Fibroblast of lung (primary cell): ENCODE measurements around the gene GADD45G. TPM values are rescaled to one million over a fixed set of nuclear protein-coding genes. Genes with fewer than 3 reads are reported as not detected.
A peak's percentile ranks its signal among the peaks of the same experiment; 100 is the strongest.

Experiments used
- DNase-seq, 2 donors: peaks; one replicate each; pipeline versions ENCODE4 v3.0.0 to v3.0.0-alpha.2; 2010; ENCODE audit warnings: low read depth in 2 of 2
- H2AFZ ChIP-seq: 2 replicates; pipeline ENCODE4 v1.5.1; 2012; ENCODE audit warnings: low read length, control low read depth, inconsistent platforms
- H3K27ac ChIP-seq: 2 replicates; pipeline ENCODE4 v1.5.1; 2011; ENCODE audit warnings: low read length, control low read depth; ENCODE audit not compliant: insufficient read depth
- H3K27me3 ChIP-seq: 2 replicates; pipeline ENCODE4 v1.5.1; 2011; ENCODE audit warnings: mild to moderate bottlenecking, low read length; ENCODE audit not compliant: control insufficient read depth, insufficient read depth
- H3K36me3 ChIP-seq: 2 replicates; pipeline ENCODE4 v1.5.1; 2011; ENCODE audit warnings: low read length; ENCODE audit not compliant: control insufficient read depth, insufficient read depth
- H3K4me1 ChIP-seq: 2 replicates; pipeline ENCODE4 v1.5.1; 2011; ENCODE audit warnings: low read length; ENCODE audit not compliant: control insufficient read depth, insufficient read depth; ENCODE audit errors: extremely low read depth
- H3K4me2 ChIP-seq: 2 replicates; pipeline ENCODE4 v1.5.1; 2011; ENCODE audit warnings: low read length, control low read depth; ENCODE audit not compliant: insufficient read depth; ENCODE audit errors: extremely low read depth
- H3K4me3 ChIP-seq, 4 experiments: fragments of 200-600 bp in 1 of 4; sonication (generic) in 1 of 4; replicated peaks in 1 of 4; 2 replicates each; pipeline ENCODE4 v1.5.1; 2011 to 2016; ENCODE audit warnings: low read length in 4 of 4, low read depth in 3 of 4, mild to moderate bottlenecking in 3 of 4, control low read depth in 2 of 4, inconsistent platforms in 1 of 4, mixed read lengths in 1 of 4; ENCODE audit not compliant: insufficient read depth in 1 of 4; ENCODE audit errors: control extremely low read depth in 1 of 4
- H3K79me2 ChIP-seq: 2 replicates; pipeline ENCODE4 v1.5.1; 2012; ENCODE audit warnings: mild to moderate bottlenecking, low read length, inconsistent platforms; ENCODE audit not compliant: control insufficient read depth, insufficient read depth
- H3K9ac ChIP-seq: 2 replicates; pipeline ENCODE4 v1.5.1; 2011; ENCODE audit warnings: mild to moderate bottlenecking, low read length, control low read depth; ENCODE audit not compliant: insufficient read depth
- H3K9me3 ChIP-seq: 2 replicates; pipeline ENCODE4 v1.5.1; 2012; ENCODE audit warnings: low read depth, low read length; ENCODE audit not compliant: control insufficient read depth, insufficient read depth
- H4K20me1 ChIP-seq: 2 replicates; pipeline ENCODE4 v1.5.1; 2011; ENCODE audit warnings: low read length; ENCODE audit not compliant: control insufficient read depth, insufficient read depth; ENCODE audit errors: extremely low read depth
- CTCF ChIP-seq, 2 donors: IDR thresholded peaks in 1 of 2; conservative IDR thresholded peaks in 1 of 2; 1 replicate in 1 of 2; 2 replicates in 1 of 2; pipeline ENCODE4 v1.5.1; 2011 to 2012; ENCODE audit warnings: low read length in 2 of 2, control low read depth in 1 of 2, inconsistent platforms in 1 of 2, low read depth in 1 of 2, mild to moderate bottlenecking in 1 of 2
- EZH2 ChIP-seq: IDR thresholded peaks from 2 replicates; pipeline ENCODE4 v1.5.1; 2012; ENCODE audit warnings: low read length, control low read depth, mild to moderate bottlenecking; ENCODE audit errors: missing control alignments
- polyA minus RNA-seq: library from RNA; depleted of rRNA, polyadenylated mRNA; stranded (reverse); fragments of >200 nt; gene quantifications from 2 replicates; pipeline ENCODE4 v1.2.3, GENCODE V29; 2011; ENCODE audit warnings: low replicate concordance
- polyA plus RNA-seq, 2 donors: library from polyadenylated mRNA; depleted of rRNA in 1 of 2; stranded (reverse) in 1 of 2; unstranded in 1 of 2; fragments of >200 nt; gene quantifications; 2 replicates each; pipeline ENCODE4 v1.2.1, GENCODE V29; 2011 to 2012; ENCODE audit warnings: missing spikeins in 1 of 2
- total RNA-seq: library from RNA; depleted of rRNA; stranded (reverse); fragments of >200 nt; gene quantifications from 2 replicates; pipeline ENCODE4 v1.2.1, GENCODE V29; 2014

Gene GADD45G, protein sequence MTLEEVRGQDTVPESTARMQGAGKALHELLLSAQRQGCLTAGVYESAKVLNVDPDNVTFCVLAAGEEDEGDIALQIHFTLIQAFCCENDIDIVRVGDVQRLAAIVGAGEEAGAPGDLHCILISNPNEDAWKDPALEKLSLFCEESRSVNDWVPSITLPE
- 2.3 and 3.5 TPM in 2 replicates for total RNA-seq
- 0.23 TPM in 1 of 2 replicates, not detected in the other for polyA plus RNA-seq
- polyA plus RNA-seq (2012) = 0.41 and 0.91 TPM in 2 replicates
- not detected in 2 replicates for polyA minus RNA-seq

- Histone ChIP-seq H3K4me3 (peak within 1 kb of the TSS; percentile 10 to 62 (median 38)), H4K20me1 (no peaks in the 10 kb centered on the region), H3K4me2 (peak within 1 kb of the TSS; percentile 86), H3K36me3 (no peaks in the 10 kb centered on the region), H3K79me2 (no peaks in the 10 kb centered on the region), H3K9me3 (no peaks in the 10 kb centered on the region), H3K9ac (peak within 1 kb of the TSS; percentile 32), H2AFZ (peak within 1 kb of the TSS; percentile 40), H3K27ac (peak within 1 kb of the TSS; percentile 2), H3K27me3 (peaks cover 2% of the 10 kb centered on the region), H3K4me1 (peaks cover 4% of the 10 kb centered on the region)
- TF ChIP-seq EZH2 (no peak), CTCF (conservative IDR thresholded peaks at IDR 0.05 in 1 of 2, IDR thresholded peaks at IDR 0.05 in 1 of 2; ENCODE audit: low read depth in 1 of 2, low read length in 2 of 2) (no peak)
- DNase-seq = peak; percentile 81 to 84
These were observed at the start of gene GADD45G for GRCh38 chr9:89604729-89605464. GADD45G (plus strand) TSS chr9:89605012; CDS start chr9:89605122, 110 bp downstream.

DNA sequence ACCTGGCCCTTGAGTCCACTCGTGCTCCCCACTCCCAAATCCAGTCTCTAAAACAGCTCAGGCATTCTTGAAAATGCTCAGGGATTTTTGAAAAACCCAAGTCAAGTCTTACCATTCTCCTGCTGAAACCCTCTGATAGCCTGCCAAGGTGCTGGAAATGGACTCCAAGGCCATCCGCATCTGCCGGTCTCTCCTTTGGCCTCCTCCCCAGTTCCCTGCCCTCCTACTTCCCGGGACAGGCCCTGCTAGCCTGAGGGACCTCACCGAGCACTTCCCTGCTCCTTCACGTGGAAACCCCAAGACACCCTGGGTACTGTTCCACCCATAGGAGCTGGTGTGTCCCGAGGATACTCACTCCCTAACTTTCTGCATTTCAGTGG, 49.8 kb upstream of the GADD45G start:
- Histone ChIP-seq H3K27ac (no peak overlapping the region), H3K9ac (no peak overlapping the region), H3K4me1 (no peaks in the 10 kb centered on the region), H2AFZ (no peak overlapping the region), H3K36me3 (no peaks in the 10 kb centered on the region), H3K4me3 (no peak overlapping the region), H3K9me3 (no peaks in the 10 kb centered on the region), H3K27me3 (no peaks in the 10 kb centered on the region), H4K20me1 (no peaks in the 10 kb centered on the region), H3K4me2 (no peak overlapping the region), H3K79me2 (no peaks in the 10 kb centered on the region)
- no peak for TF ChIP-seq EZH2
- no peak for TF ChIP-seq CTCF (conservative IDR thresholded peaks at IDR 0.05 in 1 of 2, IDR thresholded peaks at IDR 0.05 in 1 of 2; ENCODE audit: low read depth in 1 of 2, low read length in 2 of 2)
- no peak for DNase-seq

- no peaks in the 10 kb centered on the region for H3K27me3 ChIP-seq
- H2AFZ ChIP-seq = no peak overlapping the region
- H3K36me3 ChIP-seq = no peaks in the 10 kb centered on the region
- DNase-seq = no peak
- H3K27ac ChIP-seq = no peak overlapping the region
- H3K9ac ChIP-seq = no peak overlapping the region
- H3K4me1 ChIP-seq = no peaks in the 10 kb centered on the region
- no peaks in the 10 kb centered on the region for H3K9me3 ChIP-seq
- no peaks in the 10 kb centered on the region for H4K20me1 ChIP-seq
- no peak overlapping the region for H3K4me2 ChIP-seq
- H3K4me3 ChIP-seq = no peak overlapping the region
- no peak for TF ChIP-seq CTCF (conservative IDR thresholded peaks at IDR 0.05 in 1 of 2, IDR thresholded peaks at IDR 0.05 in 1 of 2; ENCODE audit: low read depth in 1 of 2, low read length in 2 of 2)
- no peak for TF ChIP-seq EZH2
- H3K79me2 ChIP-seq = no peaks in the 10 kb centered on the region
These were observed 49.1 kb upstream of the GADD45G start for GRCh38 chr9:89555451-89556375.
